OCI-LY3 (cell line): ENCODE measurements around the gene LRRC1.
"Not testable (repeated sequence)": the region's sequence is repeated elsewhere in the genome, so short reads cannot be mapped to it uniquely, and the experiment has no call there.

Experiments used
- H2AFZ ChIP-seq: fragments of 200-600, 300-600 bp; shearing (Covaris generic); 2 replicates; pipeline ENCODE4 v1.6.0; 2014; ENCODE audit warnings: antibody characterized with exemption, low read depth, low read length
- H3K27ac ChIP-seq: fragments of 200-600, 300-600 bp; sonication (generic); 2 replicates; pipeline ENCODE4 v1.5.1; 2014; ENCODE audit warnings: mild to moderate bottlenecking, low read length, moderate library complexity, mixed read lengths
- H3K27me3 ChIP-seq: fragments of 200-600, 300-600 bp; sonication (generic); 2 replicates; pipeline ENCODE4 v1.6.1; 2014; ENCODE audit warnings: low read depth, low read length, mixed read lengths
- H3K36me3 ChIP-seq: fragments of 200-600, 300-600 bp; sonication (generic); replicated peaks from 2 replicates; pipeline ENCODE3; 2014; ENCODE audit warnings: low read depth, low read length, mixed read lengths
- H3K4me1 ChIP-seq: fragments of 300-600, 200-600 bp; sonication (generic); 2 replicates; pipeline ENCODE4 v1.6.1; 2014; ENCODE audit warnings: low read length, mixed read lengths
- H3K4me2 ChIP-seq: fragments of 200-600, 300-600 bp; sonication (generic); 2 replicates; pipeline ENCODE4 v1.6.1; 2014; ENCODE audit warnings: low read length, mixed read lengths
- H3K4me3 ChIP-seq: fragments of 300-600, 200-600 bp; sonication (generic); 2 replicates; pipeline ENCODE4 v1.5.1; 2014; ENCODE audit warnings: antibody characterized with exemption, mild to moderate bottlenecking, low read length, moderate library complexity
- H3K79me2 ChIP-seq: fragments of 300-600, 200-600 bp; shearing (Covaris generic); 2 replicates; pipeline ENCODE4 v1.6.1; 2014; ENCODE audit warnings: mild to moderate bottlenecking, low read length, mixed read lengths
- H3K9ac ChIP-seq: fragments of 300-600, 200-600 bp; shearing (Covaris generic); 2 replicates; pipeline ENCODE4 v1.6.0; 2014; ENCODE audit warnings: mild to moderate bottlenecking, low read length, moderate library complexity
- H3K9me3 ChIP-seq: fragments of 200-600, 300-600 bp; shearing (Covaris generic); 2 replicates; pipeline ENCODE4 v1.6.1; 2014; ENCODE audit warnings: low read length, mixed read lengths; ENCODE audit not compliant: insufficient read depth
- H4K20me1 ChIP-seq: fragments of 200-600, 300-600 bp; sonication (generic); 2 replicates; pipeline ENCODE4 v1.6.1; 2016; ENCODE audit warnings: low read length, mixed read lengths; ENCODE audit not compliant: insufficient read depth
- CTCF ChIP-seq: fragments of 200-600, 300-600 bp; sonication (generic); IDR thresholded peaks from 2 replicates; pipeline ENCODE4 v1.5.1; 2014; ENCODE audit warnings: antibody characterized with exemption, low read length, low read depth
- EZH2phosphoT487 ChIP-seq: fragments of 200-600 bp; shearing (Covaris generic); IDR thresholded peaks from 2 replicates; pipeline ENCODE4 v1.6.1; 2018; ENCODE audit warnings: antibody characterized with exemption, mixed run types, low read depth

Gene LRRC1

GRCh38 chr6:53803081-53803860 is 8.5 kb downstream of the LRRC1 start:
- TF ChIP-seq EZH2phosphoT487 (no peak), CTCF (no peak)
- Histone ChIP-seq H3K4me2 (no peak overlapping the region), H3K4me1 (peaks cover 7% of the 10 kb centered on the region)

GRCh38 chr6:53805016-53805415 is 10.2 kb downstream of the LRRC1 start:
- no peaks in the 10 kb centered on the region for H3K36me3 ChIP-seq
- no peaks in the 10 kb centered on the region for H3K9me3 ChIP-seq
- TF ChIP-seq CTCF = no peak
- TF ChIP-seq EZH2phosphoT487 = no peak
- H3K4me1 ChIP-seq = peaks cover 17% of the 10 kb centered on the region
- no peak overlapping the region for H3K9ac ChIP-seq
- 0 out of 2 replicates have a peak, but pooled peaks cover 3% of the 10 kb centered on the region for H3K79me2 ChIP-seq
- H3K27me3 ChIP-seq = no peaks in the 10 kb centered on the region
- H3K27ac ChIP-seq = no peak overlapping the region
- no peaks in the 10 kb centered on the region for H4K20me1 ChIP-seq
- no peak overlapping the region for H3K4me2 ChIP-seq
- no peak overlapping the region for H3K4me3 ChIP-seq
- H2AFZ ChIP-seq = no peak overlapping the region

More at GRCh38 chr6:53803081-53803860, 8.5 kb downstream of the LRRC1 start:
- Histone ChIP-seq H2AFZ (no peak overlapping the region), H3K9me3 (no peaks in the 10 kb centered on the region), H4K20me1 (no peaks in the 10 kb centered on the region), H3K27me3 (no peaks in the 10 kb centered on the region), H3K4me3 (no peak overlapping the region), H3K36me3 (no peaks in the 10 kb centered on the region), H3K27ac (no peak overlapping the region), H3K9ac (no peak overlapping the region), H3K79me2 (0 out of 2 replicates have a peak, but pooled peaks cover 3% of the 10 kb centered on the region)

- Histone ChIP-seq H3K4me2 (no peak overlapping the region), H3K9ac (no peak overlapping the region)
These were observed 10.9 kb downstream of the LRRC1 start for GRCh38 chr6:53805725-53806124.

GRCh38 chr6:53807606-53808005 is 12.8 kb downstream of the LRRC1 start:
- not testable (repeated sequence) for H2AFZ ChIP-seq, H3K4me2 ChIP-seq, H3K4me3 ChIP-seq, H3K79me2 ChIP-seq, H3K9me3 ChIP-seq, H3K27me3 ChIP-seq, H3K27ac ChIP-seq, H4K20me1 ChIP-seq, H3K36me3 ChIP-seq, H3K9ac ChIP-seq
- peaks cover 39% of the 10 kb centered on the region for H3K4me1 ChIP-seq

More at GRCh38 chr6:53805725-53806124, 10.9 kb downstream of the LRRC1 start:
- Histone ChIP-seq H3K27ac (no peak overlapping the region), H3K27me3 (no peaks in the 10 kb centered on the region), H3K4me1 (peaks cover 24% of the 10 kb centered on the region), H3K4me3 (no peak overlapping the region), H4K20me1 (no peaks in the 10 kb centered on the region), H2AFZ (no peak overlapping the region), H3K9me3 (no peaks in the 10 kb centered on the region), H3K79me2 (0 out of 2 replicates have a peak, but pooled peaks cover 3% of the 10 kb centered on the region), H3K36me3 (no peaks in the 10 kb centered on the region)
- TF ChIP-seq EZH2phosphoT487 = no peak
- TF ChIP-seq CTCF = no peak
